GM18511 (cell line): ENCODE measurements around the gene ATXN7.
A peak's percentile ranks its signal among the peaks of the same experiment; 100 is the strongest.

Source experiments
- ATAC-seq: cut with Tn5 transposase; IDR thresholded peaks from one replicate; pipeline ENCODE4 v1.9.1; 2021; ENCODE audit warnings: mild to moderate bottlenecking, moderate library complexity; ENCODE audit not compliant: unreplicated experiment

Gene ATXN7

DNA sequence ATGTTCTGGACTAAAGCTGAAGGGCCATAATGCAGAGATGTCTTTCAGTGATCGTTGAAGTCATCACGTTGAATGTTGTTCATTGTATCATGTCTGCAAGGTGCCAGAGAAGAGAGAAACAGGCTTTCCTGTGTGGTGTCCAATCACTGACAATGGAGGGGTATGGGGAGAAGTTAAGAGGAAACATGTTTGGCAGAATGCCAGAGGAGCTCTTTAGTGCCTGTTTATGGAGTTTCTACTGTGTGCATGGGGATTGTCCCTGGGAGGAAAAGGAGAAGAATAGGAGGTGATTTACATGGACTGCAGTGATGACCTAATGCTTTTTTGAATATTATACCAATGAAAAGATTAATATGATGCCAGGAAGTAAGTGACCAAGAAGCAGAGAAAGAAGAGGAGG, 36.8 kb downstream of the ATXN7 start:
- no peak for ATAC-seq

- ATAC-seq: no peak
These were observed 42.3 kb downstream of the ATXN7 start for GRCh38 chr3:63905731-63906620.

DNA sequence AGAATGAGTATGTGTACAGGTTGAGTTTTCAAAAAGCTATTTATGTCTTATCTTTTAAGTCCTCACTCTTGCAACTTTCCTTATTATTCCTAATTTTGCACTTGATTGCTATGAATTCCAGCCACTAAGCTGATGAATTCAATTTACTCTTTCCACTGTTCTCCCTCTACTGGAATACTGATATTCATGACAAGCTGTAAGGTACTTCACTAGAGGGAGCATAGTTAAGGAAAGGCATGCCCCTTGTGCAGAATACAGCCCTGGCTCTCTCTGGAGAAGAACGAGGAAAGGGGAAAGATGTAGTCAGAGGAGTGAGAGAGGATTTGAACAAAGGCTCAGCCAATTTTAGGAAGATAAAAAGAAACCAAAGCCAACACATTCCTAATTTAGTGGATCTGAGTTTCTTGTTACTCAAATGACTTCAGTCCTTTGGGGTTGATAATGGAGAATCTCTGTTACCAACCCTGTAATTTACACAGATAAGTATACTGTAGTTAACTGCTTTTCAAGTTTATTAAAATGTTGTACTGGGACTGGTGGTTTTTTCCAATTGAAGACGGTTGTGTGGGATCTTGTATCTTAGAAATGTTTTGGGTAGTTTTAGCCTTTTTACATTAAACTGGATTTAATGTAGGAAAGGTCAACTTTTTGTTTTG, 44.5 kb downstream of the ATXN7 start:
- ATAC-seq: no peak

DNA sequence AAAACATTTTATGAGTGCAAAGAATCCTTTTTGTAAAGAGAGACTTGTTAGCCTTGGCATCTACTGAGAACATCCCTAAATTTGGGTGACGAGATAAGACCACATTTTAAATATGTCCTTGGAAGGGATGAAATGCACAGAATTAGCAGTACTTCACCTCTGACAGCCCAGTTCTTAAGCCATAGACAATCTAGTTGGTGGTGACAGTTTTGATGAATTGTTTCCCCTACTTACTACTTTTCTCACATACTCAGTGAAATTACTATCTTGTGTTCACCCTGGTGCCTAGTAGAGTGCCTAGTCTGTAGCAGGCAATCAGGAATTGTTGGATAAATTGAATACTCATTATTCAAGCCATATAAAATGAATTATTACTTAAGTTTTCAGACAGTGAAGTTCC, 45.1 kb downstream of the ATXN7 start:
- no peak for ATAC-seq

DNA sequence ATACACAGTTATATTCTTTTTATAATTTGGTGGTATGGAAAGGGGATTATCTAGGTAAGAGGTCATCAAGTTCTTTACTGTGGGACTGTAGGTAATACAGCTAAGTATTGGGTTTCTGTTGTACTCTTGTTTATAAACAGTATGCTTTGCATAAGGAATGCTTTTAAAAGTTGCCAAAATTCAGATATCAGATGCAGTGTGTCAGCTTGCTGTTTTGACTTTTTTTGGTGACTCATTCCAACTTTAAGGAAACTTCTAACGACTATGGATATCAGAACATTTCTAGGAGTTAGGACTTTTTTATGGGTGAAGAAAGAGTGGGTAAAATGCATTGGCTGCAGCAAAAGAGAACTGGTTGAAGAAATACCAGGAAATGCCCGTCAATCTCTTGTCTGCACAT, 45.8 kb downstream of the ATXN7 start:
- ATAC-seq: no peak

DNA sequence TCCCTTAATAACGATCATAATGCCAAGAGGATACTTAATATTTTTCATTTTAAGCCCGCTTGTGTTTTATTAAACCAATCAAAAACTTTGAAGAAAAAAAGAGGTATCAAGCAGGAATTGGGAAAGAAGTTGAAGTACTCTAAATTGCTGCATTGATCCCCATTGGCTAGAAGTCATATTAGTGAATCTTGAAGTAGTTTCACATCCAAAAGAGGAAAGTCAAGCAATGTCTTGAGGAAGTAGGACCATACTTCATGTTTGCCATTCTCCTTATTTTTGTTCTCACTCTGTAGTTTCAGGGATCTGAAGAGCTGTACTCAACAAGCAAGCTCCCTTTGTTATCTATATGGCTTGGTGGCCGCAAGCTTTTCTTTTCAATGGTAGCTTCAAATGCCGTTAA, 46.3 kb downstream of the ATXN7 start:
- no peak for ATAC-seq

DNA sequence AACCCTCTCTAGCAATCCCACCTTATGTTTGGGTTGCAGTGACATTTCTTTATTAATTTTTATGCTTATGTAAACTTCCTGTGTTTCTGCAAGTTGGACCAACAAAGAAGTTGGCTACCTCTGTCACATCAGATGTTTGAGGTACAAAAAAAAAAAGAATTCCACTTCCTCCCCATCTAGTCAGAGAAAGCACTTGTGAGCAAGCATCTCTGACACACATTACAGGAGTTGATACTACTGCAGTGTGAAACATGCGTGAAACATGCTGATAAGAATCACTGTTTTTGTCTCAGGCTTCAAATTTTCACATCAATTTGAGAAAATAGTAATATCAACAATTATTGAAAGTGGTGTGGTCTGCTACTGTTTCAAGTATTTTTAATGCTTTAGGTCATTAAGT, 47.2 kb downstream of the ATXN7 start:
- no peak for ATAC-seq

DNA sequence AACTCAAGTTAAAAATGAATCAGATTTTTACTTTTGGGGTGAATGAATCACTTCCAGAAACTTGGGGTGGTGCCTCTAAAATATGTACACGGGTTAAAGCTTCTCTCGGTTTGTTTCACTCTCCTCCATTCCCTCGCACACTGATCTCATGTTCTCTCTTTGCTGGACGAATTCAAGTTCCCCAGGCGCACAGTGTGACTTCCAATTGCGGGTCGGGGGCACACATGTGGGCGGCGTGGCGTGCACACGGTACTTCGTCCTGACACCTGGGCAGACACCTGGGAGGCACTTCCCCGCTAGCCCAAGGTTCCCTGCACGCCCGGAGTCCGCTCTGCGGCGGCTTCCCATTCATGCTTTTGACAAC, 47.8 kb downstream of the ATXN7 start:
- ATAC-seq: no peak

DNA sequence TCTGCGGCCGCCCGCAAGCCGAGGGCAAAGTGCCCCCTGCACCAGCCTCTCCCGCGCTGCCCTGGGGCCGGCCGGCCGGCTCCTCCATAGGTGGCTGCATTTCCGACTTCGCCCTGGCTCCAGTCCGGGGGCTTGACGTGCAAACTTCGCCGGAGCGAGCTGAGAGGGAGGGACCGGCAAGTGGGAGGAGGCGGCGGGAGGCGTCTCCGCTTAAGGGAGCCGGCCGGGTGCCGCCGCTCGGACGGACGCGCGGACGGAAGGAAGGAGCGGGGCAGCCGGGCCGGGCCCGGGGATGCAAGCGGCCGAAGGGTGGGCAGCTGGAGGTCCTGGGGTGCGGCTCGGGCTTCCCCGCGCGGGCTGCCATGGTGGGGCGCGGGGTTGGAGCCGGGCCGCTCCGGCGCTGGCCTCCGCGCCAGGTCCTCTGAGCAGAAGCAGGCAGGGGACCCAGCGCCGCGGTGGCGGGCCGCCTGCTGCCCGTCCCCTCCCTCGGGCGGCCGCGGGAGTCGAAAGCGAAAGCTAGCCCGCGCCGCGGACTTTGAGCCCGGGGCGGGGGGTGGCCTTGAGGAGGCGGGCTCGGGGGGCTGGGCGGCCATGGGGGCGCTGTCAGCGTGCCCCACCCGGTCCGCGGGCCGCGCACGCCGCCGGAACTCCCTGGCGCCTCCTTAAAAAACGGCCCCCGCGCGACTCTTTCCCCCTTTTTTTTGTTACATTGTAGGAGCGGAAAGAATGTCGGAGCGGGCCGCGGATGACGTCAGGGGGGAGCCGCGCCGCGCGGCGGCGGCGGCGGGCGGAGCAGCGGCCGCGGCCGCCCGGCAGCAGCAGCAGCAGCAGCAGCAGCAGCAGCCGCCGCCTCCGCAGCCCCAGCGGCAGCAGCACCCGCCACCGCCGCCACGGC, 48.5 kb downstream of the ATXN7 start, which contains the start of gene SCAANT1:
SCAANT1 (minus strand) TSS at position 511 of the 895 bp plus-strand sequence.
- ATAC-seq: peak; percentile 77

- ATAC-seq: peak; percentile 20
These were observed 49.3 kb downstream of the ATXN7 start for GRCh38 chr3:63912768-63913588.

DNA sequence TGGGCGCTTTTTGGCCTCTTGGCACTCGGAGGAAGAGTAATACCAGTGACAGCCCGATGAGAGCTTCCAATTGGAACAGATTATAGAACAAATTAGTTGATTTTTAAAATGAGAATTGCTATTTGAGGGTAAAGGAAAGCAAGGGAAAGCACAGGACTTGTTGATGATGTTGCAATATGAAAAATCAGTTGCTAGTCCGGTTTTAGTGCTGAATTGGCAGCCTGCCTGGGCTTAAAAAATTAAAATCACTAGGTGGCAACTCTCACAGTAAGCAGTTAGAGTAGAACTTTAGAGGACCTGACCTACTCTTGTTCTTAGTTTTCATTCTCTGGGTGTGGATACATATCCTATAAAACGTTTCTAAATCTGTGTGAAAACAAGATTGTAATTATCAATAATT, 50.6 kb downstream of the ATXN7 start:
- ATAC-seq: no peak

GRCh38 chr3:63918321-63918720, 54.7 kb downstream of the ATXN7 start:
- no peak for ATAC-seq

GRCh38 chr3:63920001-63920400, 56.3 kb downstream of the ATXN7 start:
- no peak for ATAC-seq

DNA sequence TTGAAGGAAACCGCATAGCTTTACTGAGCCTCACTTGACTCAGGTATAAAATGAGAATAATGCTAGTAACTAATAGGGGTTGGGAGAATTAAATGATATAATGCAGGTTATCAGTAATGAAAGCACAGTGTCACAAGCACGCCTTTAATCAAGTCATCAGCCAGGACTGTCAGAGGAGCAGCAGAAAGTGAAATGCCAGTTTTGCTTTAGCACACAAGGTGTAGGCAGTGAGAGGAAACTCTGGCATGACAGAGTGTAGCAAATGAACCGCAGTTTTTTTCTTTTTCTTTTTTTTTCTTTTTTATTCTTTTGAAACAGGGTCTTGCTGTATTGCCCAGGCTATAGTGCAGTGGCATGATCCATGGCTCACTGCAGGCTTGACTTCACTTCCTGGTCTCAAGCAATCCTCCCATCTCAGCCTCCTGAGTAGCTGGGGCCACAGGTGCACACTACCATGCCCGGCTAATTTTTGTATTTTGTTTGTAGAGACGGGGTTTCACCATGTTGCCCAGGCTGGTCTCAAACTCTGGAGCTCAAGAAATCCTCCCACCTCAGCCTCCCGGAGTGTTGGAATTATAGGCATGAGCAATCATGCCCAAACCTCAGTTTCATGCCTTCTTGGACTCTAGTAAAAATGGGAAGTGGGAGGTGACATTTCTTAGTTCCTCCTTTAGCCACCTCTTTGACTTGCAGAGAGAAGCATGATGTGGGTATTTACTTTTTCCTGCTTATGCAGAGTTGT, 58.2 kb downstream of the ATXN7 start:
- peak; percentile 89 for ATAC-seq

- no peak for ATAC-seq
These were observed 59.0 kb downstream of the ATXN7 start for GRCh38 chr3:63922491-63923199.

DNA sequence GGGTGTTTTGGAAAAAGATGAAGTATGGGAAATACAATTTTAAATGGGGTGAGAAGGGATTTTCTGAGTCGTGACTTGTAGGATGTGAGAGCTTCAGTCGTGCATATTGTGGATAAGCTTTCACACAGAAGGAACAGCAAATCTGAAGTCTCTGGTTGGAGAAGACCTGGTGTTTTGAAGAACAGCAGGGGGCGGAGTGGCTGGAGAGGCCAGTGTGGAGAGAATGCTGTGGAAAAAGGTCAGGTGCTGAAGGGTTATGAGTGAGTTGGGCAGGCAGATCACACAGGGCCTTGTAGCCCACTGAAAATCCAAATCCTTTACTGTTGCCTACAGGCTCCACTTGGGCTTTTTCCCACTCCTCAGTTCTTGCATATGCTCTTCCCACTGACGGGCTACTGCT, 62.6 kb downstream of the ATXN7 start:
- no peak for ATAC-seq

DNA sequence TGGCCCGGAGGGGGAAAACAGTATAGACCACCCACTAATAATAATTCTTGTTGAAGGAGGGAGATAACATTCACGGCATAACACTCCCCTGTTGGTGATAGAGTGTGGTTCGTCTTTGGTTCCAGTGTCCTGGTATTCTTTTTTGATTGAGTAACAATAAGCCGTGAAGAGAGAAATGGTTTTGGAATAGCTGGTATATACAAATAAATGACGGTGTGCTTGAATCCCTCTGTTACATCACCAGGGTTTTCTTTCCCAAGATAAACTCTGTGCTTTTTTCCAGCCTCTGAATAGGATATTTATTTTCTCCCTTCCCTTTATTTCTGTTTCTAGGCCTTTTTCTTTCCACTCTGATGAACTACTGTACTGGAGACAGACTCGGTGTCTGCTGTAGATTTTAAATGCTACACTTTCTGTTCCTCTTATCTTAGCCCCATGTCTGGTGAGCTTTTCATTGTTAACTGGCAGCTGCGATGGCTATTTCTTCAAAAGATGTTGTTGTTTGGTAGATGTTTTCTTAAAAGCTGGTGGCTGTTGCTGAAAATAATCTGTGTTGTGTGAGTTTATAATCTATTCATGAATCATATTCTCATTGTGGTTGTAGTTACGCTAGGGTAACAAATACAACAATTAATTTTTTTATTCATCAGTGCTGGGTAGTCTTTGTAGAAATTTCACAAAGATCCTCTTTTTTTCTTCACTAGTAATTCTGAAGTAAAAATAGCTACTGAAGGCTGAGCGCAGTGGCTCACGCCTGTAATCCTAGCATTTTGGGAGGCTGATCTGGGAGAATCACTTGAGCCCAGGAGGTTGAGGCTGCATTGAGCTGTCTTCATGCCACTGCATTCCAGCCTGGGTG, 64.0 kb downstream of the ATXN7 start:
- peak; percentile 91 for ATAC-seq

GRCh38 chr3:63931290-63931689, 67.6 kb downstream of the ATXN7 start:
- no peak for ATAC-seq
